A549 (cell line): Measurements from ENCODE around the gene NEURL1. TPM values are rescaled to one million over a fixed set of nuclear protein-coding genes. Genes with fewer than 3 reads are reported as not detected.

ENCODE experiments used
- ATAC-seq, 2 experiments: fragments of 200-7000 bp in 1 of 2; fragments of >200 bp in 1 of 2; cut with Nextera tagmentation in 1 of 2; cut with Tn5 transposase in 1 of 2; 3 replicates each; pipeline versions ENCODE4 v1.8.0 to v1.9.1; 2018 to 2020; ENCODE audit warnings: mild to moderate bottlenecking in 1 of 2, moderate library complexity in 1 of 2
- CTCF ChIA-PET: fragments of 300-600 bp; sonication (Branson Sonifier 250); formaldehyde crosslinking; extraction: SDS; loops from one replicate; lab custom pipeline; 2021; ENCODE audit warnings: antibody characterized with exemption, inconsistent platforms; lab: Yijun Ruan, JAX
- POLR2A ChIA-PET: fragments of 350-600 bp; formaldehyde crosslinking; extraction: SDS; loops from one replicate; lab custom pipeline; 2021; ENCODE audit warnings: antibody characterized with exemption, inconsistent platforms; lab: Yijun Ruan, JAX
- DNase-seq, 2 experiments: peaks; one replicate each; pipeline versions ENCODE4 v3.0.0 to v3.0.0-alpha.2; 2011 to 2016; ENCODE audit warnings: low read depth in 1 of 2, low spot score in 1 of 2
- FAIRE-seq: peaks from 2 replicates; lab custom pipeline; 2011; peaks lifted over from hg19 to GRCh38; lab: Jason Lieb, UNC
- H3K27ac ChIP-seq, 2 experiments: fragments of >200 bp; sonication (Bioruptor Twin); formaldehyde crosslinking; 3 replicates each; pipeline ENCODE4 v1.5.1; 2016 to 2017
- H3K4me1 ChIP-seq: fragments of >200 bp; sonication (Bioruptor Twin); formaldehyde crosslinking; 3 replicates; pipeline ENCODE4 v1.6.1; 2016
- H3K4me2 ChIP-seq: fragments of >200 bp; sonication (Bioruptor Twin); formaldehyde crosslinking; 3 replicates; pipeline ENCODE4 v1.6.1; 2016
- H3K4me3 ChIP-seq: fragments of >200 bp; sonication (Bioruptor Twin); formaldehyde crosslinking; 3 replicates; pipeline ENCODE4 v1.5.1; 2016
- H3K9me3 ChIP-seq: fragments of >200 bp; sonication (Bioruptor Twin); formaldehyde crosslinking; 3 replicates; pipeline ENCODE4 v1.6.1; 2016
- CHD4 ChIP-seq: fragments of 200-600 bp; sonication (generic); IDR thresholded peaks from 2 replicates; pipeline ENCODE4 v1.6.1; 2016; ENCODE audit warnings: antibody characterized with exemption, mild to moderate bottlenecking, borderline replicate concordance
- EHMT2 ChIP-seq: fragments of 200-600 bp; sonication (generic); IDR thresholded peaks from 2 replicates; pipeline ENCODE4 v1.6.1; 2016; ENCODE audit warnings: antibody characterized with exemption, low read depth, mild to moderate bottlenecking, moderate library complexity
- HES2 ChIP-seq: fragments of >200 bp; sonication (Bioruptor Twin); formaldehyde crosslinking; IDR thresholded peaks from 2 replicates; pipeline ENCODE4 v1.6.1; 2016
- HOXB5 ChIP-seq: fragments of 250-450 bp; sonication (Bioruptor Pico); IDR thresholded peaks from 2 replicates; pipeline ENCODE4 v1.5.0; 2020; ENCODE audit warnings: mild to moderate bottlenecking, moderate library complexity
- POLR2AphosphoS2 ChIP-seq: conservative IDR thresholded peaks from 2 replicates; pipeline ENCODE4 v1.6.1; 2012; ENCODE audit warnings: low read length, improper control_type of control experiment, inconsistent platforms
- ZFP36 ChIP-seq: fragments of 450-650 bp; IDR thresholded peaks from 2 replicates; pipeline ENCODE4 v1.6.1; 2014; ENCODE audit warnings: borderline replicate concordance; ENCODE audit not compliant: partially characterized antibody
- ZSCAN20 ChIP-seq: fragments of 250-450 bp; sonication (Bioruptor Pico); IDR thresholded peaks from 2 replicates; pipeline ENCODE4 v1.8.0; 2022; ENCODE audit warnings: mild to moderate bottlenecking, moderate library complexity
- WGBS: methylation state at CpG from one replicate; pipeline ENCODE4 v1.1.6; 2017; ENCODE audit errors: missing lambda C conversion rate; 5-methylcytosine and 5-hydroxymethylcytosine counted together
- polyA plus RNA-seq, 4 experiments: library from polyadenylated mRNA; depleted of rRNA in 3 of 4; stranded (reverse); fragments of >200 nt; fragmentation: RNase III in 1 of 4; extraction: RNeasy Plus Mini Kit Qiagen cat#74134 plus additional on column Dnase treatment in 1 of 4; gene quantifications; 2 replicates in 3 of 4; 3 replicates in 1 of 4; pipeline ENCODE4 v1.2.3, GENCODE V29; 2011 to 2017
- TF ChIP-seq, protein P1 (sequence below): fragments of 200-600 bp; sonication (generic); IDR thresholded peaks from 2 replicates; pipeline ENCODE4 v1.6.1; 2016; ENCODE audit warnings: antibody characterized with exemption, mild to moderate bottlenecking, moderate library complexity
- TF ChIP-seq, protein P2 (sequence below): fragments of >200 bp; sonication (Bioruptor Twin); formaldehyde crosslinking; IDR thresholded peaks from 3 replicates; pipeline ENCODE4 v1.5.1; 2016
- TF ChIP-seq, protein P3 (sequence below): fragments of 250-450 bp; sonication (Bioruptor Pico); IDR thresholded peaks from 2 replicates; pipeline ENCODE4 v1.5.0; 2020; ENCODE audit warnings: low read depth, mild to moderate bottlenecking, moderate library complexity
- TF ChIP-seq, protein P4 (sequence below): fragments of 450-650 bp; IDR thresholded peaks from 2 replicates; pipeline ENCODE4 v1.6.1; 2014; ENCODE audit warnings: antibody characterized with exemption

The NEURL1 gene
- polyA plus RNA-seq, 2 of the 4 experiments (the other 2 are of a cell fraction), result 0.06 to 0.37 TPM

GRCh38 chr10:103598654-103599115 lies 105.2 kb downstream of the NEURL1 start (continued):
- TF ChIP-seq, protein P1, sequence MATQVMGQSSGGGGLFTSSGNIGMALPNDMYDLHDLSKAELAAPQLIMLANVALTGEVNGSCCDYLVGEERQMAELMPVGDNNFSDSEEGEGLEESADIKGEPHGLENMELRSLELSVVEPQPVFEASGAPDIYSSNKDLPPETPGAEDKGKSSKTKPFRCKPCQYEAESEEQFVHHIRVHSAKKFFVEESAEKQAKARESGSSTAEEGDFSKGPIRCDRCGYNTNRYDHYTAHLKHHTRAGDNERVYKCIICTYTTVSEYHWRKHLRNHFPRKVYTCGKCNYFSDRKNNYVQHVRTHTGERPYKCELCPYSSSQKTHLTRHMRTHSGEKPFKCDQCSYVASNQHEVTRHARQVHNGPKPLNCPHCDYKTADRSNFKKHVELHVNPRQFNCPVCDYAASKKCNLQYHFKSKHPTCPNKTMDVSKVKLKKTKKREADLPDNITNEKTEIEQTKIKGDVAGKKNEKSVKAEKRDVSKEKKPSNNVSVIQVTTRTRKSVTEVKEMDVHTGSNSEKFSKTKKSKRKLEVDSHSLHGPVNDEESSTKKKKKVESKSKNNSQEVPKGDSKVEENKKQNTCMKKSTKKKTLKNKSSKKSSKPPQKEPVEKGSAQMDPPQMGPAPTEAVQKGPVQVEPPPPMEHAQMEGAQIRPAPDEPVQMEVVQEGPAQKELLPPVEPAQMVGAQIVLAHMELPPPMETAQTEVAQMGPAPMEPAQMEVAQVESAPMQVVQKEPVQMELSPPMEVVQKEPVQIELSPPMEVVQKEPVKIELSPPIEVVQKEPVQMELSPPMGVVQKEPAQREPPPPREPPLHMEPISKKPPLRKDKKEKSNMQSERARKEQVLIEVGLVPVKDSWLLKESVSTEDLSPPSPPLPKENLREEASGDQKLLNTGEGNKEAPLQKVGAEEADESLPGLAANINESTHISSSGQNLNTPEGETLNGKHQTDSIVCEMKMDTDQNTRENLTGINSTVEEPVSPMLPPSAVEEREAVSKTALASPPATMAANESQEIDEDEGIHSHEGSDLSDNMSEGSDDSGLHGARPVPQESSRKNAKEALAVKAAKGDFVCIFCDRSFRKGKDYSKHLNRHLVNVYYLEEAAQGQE, result no peak
- TF ChIP-seq ZFP36 (no peak), EHMT2 (no peak), HOXB5 (CRISPR knock-in tag) (no peak)
- TF ChIP-seq, protein P2, sequence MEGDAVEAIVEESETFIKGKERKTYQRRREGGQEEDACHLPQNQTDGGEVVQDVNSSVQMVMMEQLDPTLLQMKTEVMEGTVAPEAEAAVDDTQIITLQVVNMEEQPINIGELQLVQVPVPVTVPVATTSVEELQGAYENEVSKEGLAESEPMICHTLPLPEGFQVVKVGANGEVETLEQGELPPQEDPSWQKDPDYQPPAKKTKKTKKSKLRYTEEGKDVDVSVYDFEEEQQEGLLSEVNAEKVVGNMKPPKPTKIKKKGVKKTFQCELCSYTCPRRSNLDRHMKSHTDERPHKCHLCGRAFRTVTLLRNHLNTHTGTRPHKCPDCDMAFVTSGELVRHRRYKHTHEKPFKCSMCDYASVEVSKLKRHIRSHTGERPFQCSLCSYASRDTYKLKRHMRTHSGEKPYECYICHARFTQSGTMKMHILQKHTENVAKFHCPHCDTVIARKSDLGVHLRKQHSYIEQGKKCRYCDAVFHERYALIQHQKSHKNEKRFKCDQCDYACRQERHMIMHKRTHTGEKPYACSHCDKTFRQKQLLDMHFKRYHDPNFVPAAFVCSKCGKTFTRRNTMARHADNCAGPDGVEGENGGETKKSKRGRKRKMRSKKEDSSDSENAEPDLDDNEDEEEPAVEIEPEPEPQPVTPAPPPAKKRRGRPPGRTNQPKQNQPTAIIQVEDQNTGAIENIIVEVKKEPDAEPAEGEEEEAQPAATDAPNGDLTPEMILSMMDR, result peak; percentile 84
- TF ChIP-seq, protein P3, sequence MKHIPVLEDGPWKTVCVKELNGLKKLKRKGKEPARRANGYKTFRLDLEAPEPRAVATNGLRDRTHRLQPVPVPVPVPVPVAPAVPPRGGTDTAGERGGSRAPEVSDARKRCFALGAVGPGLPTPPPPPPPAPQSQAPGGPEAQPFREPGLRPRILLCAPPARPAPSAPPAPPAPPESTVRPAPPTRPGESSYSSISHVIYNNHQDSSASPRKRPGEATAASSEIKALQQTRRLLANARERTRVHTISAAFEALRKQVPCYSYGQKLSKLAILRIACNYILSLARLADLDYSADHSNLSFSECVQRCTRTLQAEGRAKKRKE (CRISPR knock-in tag), result no peak
- TF ChIP-seq, all 56 proteins: peak for 5

GRCh38 chr10:103599211-103599610 lies 105.7 kb downstream of the NEURL1 start:
- WGBS, result 56% methylated on average over 3 of the region's 3 CpGs
- CTCF ChIA-PET, result interaction anchor here (0.6 to 18.9 kb wide), 27 partner anchors 10 to 286 kb away, joined by 3 to 265 read pairs (median 5); no protein-coding TSS in a partner anchor
- H3K9me3 ChIP-seq, result no peaks in the 10 kb centered on the region
- TF ChIP-seq, protein P4, sequence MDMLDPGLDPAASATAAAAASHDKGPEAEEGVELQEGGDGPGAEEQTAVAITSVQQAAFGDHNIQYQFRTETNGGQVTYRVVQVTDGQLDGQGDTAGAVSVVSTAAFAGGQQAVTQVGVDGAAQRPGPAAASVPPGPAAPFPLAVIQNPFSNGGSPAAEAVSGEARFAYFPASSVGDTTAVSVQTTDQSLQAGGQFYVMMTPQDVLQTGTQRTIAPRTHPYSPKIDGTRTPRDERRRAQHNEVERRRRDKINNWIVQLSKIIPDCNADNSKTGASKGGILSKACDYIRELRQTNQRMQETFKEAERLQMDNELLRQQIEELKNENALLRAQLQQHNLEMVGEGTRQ, result no peak
- TF ChIP-seq, protein P3 (CRISPR knock-in tag), result no peak
- TF ChIP-seq HOXB5 (CRISPR knock-in tag) (no peak), POLR2AphosphoS2 (no peak)
- TF ChIP-seq, all 56 proteins: peak for 0
- POLR2A ChIA-PET, result no interaction called here
- Histone ChIP-seq H3K4me2 (peak overlapping the region; percentile 29), H3K4me1 (peaks cover 5% of the 10 kb centered on the region), H3K27ac (peak overlapping the region in 1 of 2 experiments; percentile 74; a peak in 3 of 6 replicates), H3K4me3 (no peak overlapping the region)
- peak; percentile 62 to 63; a peak in 3 of 6 replicates for ATAC-seq
- DNase-seq, result no peak
- no peak for FAIRE-seq

- H3K27ac ChIP-seq, result no peak overlapping the region
- H3K4me3 ChIP-seq, result no peak overlapping the region
- 83% methylated on average over 6 of the region's 6 CpGs for WGBS
- TF ChIP-seq ZSCAN20 (CRISPR knock-in tag), result no peak
- no peak for TF ChIP-seq CHD4
- TF ChIP-seq HES2, result no peak
- ChIA-PET POLR2A (no interaction called here), CTCF (interaction anchor here (0.7 to 18.9 kb wide), 15 partner anchors 11 to 285 kb away, joined by 3 to 265 read pairs (median 12); no protein-coding TSS in a partner anchor)
- H3K4me2 ChIP-seq, result no peak overlapping the region
- no peak for DNase-seq
- H3K9me3 ChIP-seq, result no peaks in the 10 kb centered on the region
- no peak for ATAC-seq
- no peak for FAIRE-seq
- H3K4me1 ChIP-seq, result peaks cover 5% of the 10 kb centered on the region
Measured at GRCh38 chr10:103599907-103600306, 106.4 kb downstream of the NEURL1 start.
